K562 (cell line): ENCODE data around the gene NFAM1. TPM values are rescaled to one million over a fixed set of nuclear protein-coding genes. Genes with fewer than 3 reads are reported as not detected.
A peak's percentile ranks its signal among the peaks of the same experiment; 100 is the strongest.

Experiments used
- ATAC-seq: fragments of 200-7000 bp; cut with Tn5 transposase; 3 replicates; pipeline ENCODE4 v1.9.1; 2020; ENCODE audit warnings: moderate library complexity
- BruUV-seq: library from RNA; stranded (reverse); fragments of 400-500 nt; replicated peaks from 2 replicates; lab custom pipeline; 2021; lab: Mats Ljungman, UMichigan
- CTCF ChIA-PET: fragments of 300-600 bp; formaldehyde crosslinking; extraction: SDS; loops from one replicate; lab custom pipeline; 2021; ENCODE audit warnings: low intra/inter-chr PET ratio; lab: Yijun Ruan, JAX
- POLR2A ChIA-PET: fragments of 300-600, 350-650 bp; sonication (Branson Sonifier 250); formaldehyde crosslinking; extraction: SDS; loops from one replicate; lab custom pipeline; 2021; ENCODE audit warnings: antibody characterized with exemption, inconsistent platforms; lab: Yijun Ruan, JAX
- DNase-seq, 4 experiments: peaks; one replicate each; pipeline versions ENCODE4 v3.0.0 to v3.0.0-alpha.2; 2011 to 2018; ENCODE audit warnings: low spot score in 3 of 4, mixed read lengths in 3 of 4; ENCODE audit errors: extremely low read depth in 1 of 4
- FAIRE-seq: peaks from 2 replicates; lab custom pipeline; 2011; peaks lifted over from hg19 to GRCh38; lab: Jason Lieb, UNC
- H2AFZ ChIP-seq: 2 replicates; pipeline ENCODE4 v1.6.0; 2011; ENCODE audit warnings: low read depth, low read length, control low read depth, inconsistent platforms
- H3K27ac ChIP-seq: fragments of 200-600 bp; 3 replicates; pipeline ENCODE4 v1.8.0; 2011; ENCODE audit warnings: low read depth, mild to moderate bottlenecking, control low read depth, inconsistent platforms, low read length, moderate library complexity, mixed read lengths; ENCODE audit errors: extremely low read depth
- H3K27me3 ChIP-seq, 2 experiments: fragments of 300-600 bp in 1 of 2; 2 replicates in 1 of 2; 3 replicates in 1 of 2; pipeline versions ENCODE4 v1.6.0 to v1.8.0; 2011; ENCODE audit warnings: inconsistent platforms in 2 of 2, low read length in 2 of 2, mild to moderate bottlenecking in 1 of 2, mixed read lengths in 1 of 2, moderate library complexity in 1 of 2; ENCODE audit not compliant: control insufficient read depth in 2 of 2, insufficient read depth in 2 of 2
- H3K36me3 ChIP-seq: fragments of 300-600 bp; 3 replicates; pipeline ENCODE4 v1.8.0; 2011; ENCODE audit warnings: mild to moderate bottlenecking, low read length, inconsistent platforms; ENCODE audit not compliant: control insufficient read depth, insufficient read depth
- H3K4me1 ChIP-seq, 2 experiments: fragments of 200-600 bp in 1 of 2; replicated peaks in 1 of 2; 2 replicates in 1 of 2; 3 replicates in 1 of 2; pipeline versions ENCODE4 v1.5.1 to v1.8.0; 2011; ENCODE audit warnings: inconsistent platforms in 2 of 2, low read length in 2 of 2, mild to moderate bottlenecking in 1 of 2, mixed read lengths in 1 of 2, moderate library complexity in 1 of 2; ENCODE audit not compliant: control insufficient read depth in 2 of 2, insufficient read depth in 2 of 2
- H3K4me2 ChIP-seq: 2 replicates; pipeline ENCODE4 v1.6.1; 2011; ENCODE audit warnings: low read length, control low read depth, inconsistent platforms, mixed read lengths; ENCODE audit not compliant: insufficient read depth
- H3K4me3 ChIP-seq: fragments of 200-600 bp; sonication (generic), shearing (Covaris generic); 2 replicates; pipeline ENCODE4 v1.5.1; 2016; ENCODE audit warnings: control low read depth, inconsistent platforms
- H3K79me2 ChIP-seq: fragments of 200-600 bp; 3 replicates; pipeline ENCODE4 v1.8.0; 2011; ENCODE audit warnings: low read length, inconsistent platforms; ENCODE audit not compliant: control insufficient read depth, insufficient read depth
- H3K9ac ChIP-seq, 2 experiments: 2 replicates each; pipeline versions ENCODE4 v1.6.0 to v1.6.1; 2011; ENCODE audit warnings: low read depth in 2 of 2, low read length in 2 of 2, control low read depth in 1 of 2, inconsistent platforms in 1 of 2, mild to moderate bottlenecking in 1 of 2, mixed read lengths in 1 of 2; ENCODE audit not compliant: insufficient read depth in 1 of 2
- H3K9me1 ChIP-seq: one replicate; pipeline ENCODE4 v1.6.0; 2011; ENCODE audit warnings: inconsistent platforms, mild to moderate bottlenecking, low read length, moderate library complexity; ENCODE audit not compliant: control insufficient read depth, insufficient read depth
- H3K9me3 ChIP-seq: replicated peaks from 2 replicates; pipeline ENCODE4 v1.5.1; 2011; ENCODE audit warnings: low read depth, low read length, inconsistent platforms; ENCODE audit not compliant: control insufficient read depth, insufficient read depth
- H4K20me1 ChIP-seq: replicated peaks from 2 replicates; pipeline ENCODE4 v1.6.1; 2011; ENCODE audit warnings: low read length, inconsistent platforms, mixed read lengths; ENCODE audit not compliant: control insufficient read depth, insufficient read depth
- L3MBTL2 ChIP-seq: fragments of 450-650 bp; IDR thresholded peaks from 2 replicates; pipeline ENCODE4 v1.6.1; 2016; ENCODE audit warnings: mild to moderate bottlenecking, moderate library complexity
- RAD21 ChIP-seq, 2 experiments: fragments of 250-450 bp in 1 of 2; fragments of 450-650 bp in 1 of 2; sonication (Bioruptor Pico) in 1 of 2; formaldehyde crosslinking in 1 of 2; IDR thresholded peaks in 1 of 2; conservative IDR thresholded peaks in 1 of 2; 2 replicates each; pipeline versions ENCODE4 v1.4.0 to v1.8.0; 2020 to 2022; ENCODE audit warnings: mild to moderate bottlenecking in 2 of 2, moderate library complexity in 1 of 2
- RBFOX2 ChIP-seq: fragments of 200-400 bp; formaldehyde crosslinking; IDR thresholded peaks from 2 replicates; pipeline ENCODE4 v1.6.1; 2017; ENCODE audit warnings: low read depth, mild to moderate bottlenecking, low read length, moderate library complexity
- ZNF764 ChIP-seq: fragments of 250-450 bp; sonication (Bioruptor Pico); IDR thresholded peaks from 2 replicates; pipeline ENCODE4 v1.4.0; 2020; ENCODE audit warnings: low read depth, mild to moderate bottlenecking, moderate library complexity
- whole genome bisulfite sequencing: fragments of 100-300 bp; shearing (Covaris generic); methylation state at CpG from one replicate; pipeline ENCODE4 v1.1.6; 2016; ENCODE audit warnings: low coverage, mixed read lengths; ENCODE audit not compliant: insufficient coverage; ENCODE audit errors: missing lambda C conversion rate; 5-methylcytosine and 5-hydroxymethylcytosine counted together
- in situ Hi-C: fragments of 300-500 bp; cut with MboI; formaldehyde crosslinking; loops from 4 replicates; pipeline ENCODE4 v1.15.0; 2018; ENCODE audit warnings: inconsistent platforms, mixed read lengths
- intact Hi-C: fragments of 100-400 bp; cut with micrococcal nuclease; formaldehyde crosslinking; loops from 2 replicates; pipeline ENCODE4 v1.14.2; 2022
- polyA plus RNA-seq, 8 experiments: library from polyadenylated mRNA; depleted of rRNA in 4 of 8; stranded (reverse) in 5 of 8; unstranded in 3 of 8; fragments of >200 nt; fragmentation: Nextera tagmentation in 2 of 8; fragmentation: Illumina TruSeq in 1 of 8; extraction: Ambion mirVana in 2 of 8; extraction: Trizol in 1 of 8; gene quantifications; 2 replicates each; pipeline versions ENCODE4 v1.2.1 to v1.2.3, GENCODE V29; 2011 to 2014; ENCODE audit warnings: inconsistent platforms in 1 of 8, missing spikeins in 1 of 8
- total RNA-seq, 7 experiments: library from RNA; depleted of rRNA in 6 of 7; stranded (reverse); fragments of >200 nt in 6 of 7; fragmentation: Illumina TruSeq in 2 of 7; extraction: Trizol in 2 of 7; gene quantifications; 2 replicates each; pipeline versions ENCODE4 v1.2.1 to v1.2.3, GENCODE V29; 2011 to 2021; ENCODE audit warnings: low replicate concordance in 1 of 7

The NFAM1 gene
- total and polyA plus RNA-seq, 9 of the 15 experiments (the other 6 are each of a cell fraction or from before 2014, with no cell fraction given): 0.01 to 0.18 (median 0.03) TPM; not detected in 5

DNA sequence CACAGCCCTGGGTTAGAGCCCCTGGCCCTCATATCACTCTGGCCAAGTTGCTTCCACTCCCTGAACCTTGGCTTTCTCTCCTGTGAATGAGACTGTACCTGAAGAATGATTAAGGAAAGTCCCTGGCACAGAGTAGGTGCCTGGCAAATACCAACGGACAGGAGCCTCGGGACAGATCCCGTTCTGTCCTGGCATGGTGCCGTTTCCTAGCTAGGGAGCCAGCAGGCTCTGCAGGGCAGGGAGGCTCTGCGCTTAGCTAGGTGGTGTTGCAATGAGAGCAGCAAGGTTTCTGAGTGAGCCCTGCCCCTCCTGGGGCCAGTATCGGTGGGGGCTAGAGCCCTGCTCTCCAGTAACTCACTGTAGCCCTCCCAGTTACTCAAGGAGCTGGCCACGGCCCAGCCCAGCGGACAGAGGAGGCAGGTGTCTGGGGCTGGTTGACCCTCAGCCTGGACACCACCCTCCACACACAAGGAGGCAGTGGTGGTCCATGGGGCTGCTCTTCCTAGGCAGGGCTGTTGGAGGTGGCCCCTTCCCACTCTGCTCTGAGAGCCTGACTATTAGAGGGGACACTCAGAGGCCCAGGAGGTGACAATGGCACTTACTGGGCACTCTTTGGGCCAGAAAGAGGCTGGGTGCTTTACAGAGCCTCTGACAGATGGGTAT, 74.4 kb downstream of the NFAM1 start:
- TF ChIP-seq ZNF764 (CRISPR knock-in tag) (no peak), L3MBTL2 (no peak), RAD21 (CRISPR knock-in tag; conservative IDR thresholded peaks at IDR 0.05 in 1 of 2, IDR thresholded peaks at IDR 0.05 in 1 of 2) (0 out of 4 replicates have a peak, but pooled peaks of 1 of the 2 experiments have one; percentile 24), RBFOX2 (no peak)
- ChIA-PET CTCF (no interaction called here), POLR2A (interaction anchor here (1.0 to 1.2 kb wide), 2 partner anchors 33 to 55 kb away, joined by 3 to 4 read pairs; no protein-coding TSS in a partner anchor)
- Histone ChIP-seq H3K4me2 (no peak overlapping the region), H3K4me3 (no peak overlapping the region), H3K9ac (no peak overlapping the region), H3K79me2 (no peaks in the 10 kb centered on the region), H3K27me3 (peaks cover 3 to 45% of the 10 kb centered on the region in 2 experiments; a peak in 3 of 5 replicates), H2AFZ (no peak overlapping the region), H3K9me3 (no peaks in the 10 kb centered on the region), H3K27ac (no peak overlapping the region), H3K9me1 (no peaks in the 10 kb centered on the region), H4K20me1 (peaks cover 9% of the 10 kb centered on the region; the same call in 1 of the 2 replicates), H3K36me3 (no peaks in the 10 kb centered on the region), H3K4me1 (peaks cover 0 to 5% of the 10 kb centered on the region in 2 experiments; a peak in 2 of 5 replicates)
- intact Hi-C loops: no loop called here
- FAIRE-seq (no peak), ATAC-seq (peak; percentile 61), DNase-seq (no peak)
- BruUV-seq: no TSS peak
- in situ Hi-C loops: no loop called here
- WGBS: 3% methylated on average over 8 of the region's 8 CpGs
